Gastrocnemius medialis (tissue), 4 donors: ENCODE data around the gene SPTBN4. TPM values are rescaled to one million over a fixed set of nuclear protein-coding genes. Genes with fewer than 3 reads are reported as not detected.
"Not testable (repeated sequence)": the region's sequence is repeated elsewhere in the genome, so short reads cannot be mapped to it uniquely, and the experiment has no call there.

Source experiments
- ATAC-seq, 2 donors: fragments of 150-250 bp; one replicate each; pipeline ENCODE4 v1.9.1; 2016
- DNase-seq, 2 donors: peaks; one replicate each; pipeline ENCODE4 v3.0.0-alpha.2; 2019
- H3K27ac ChIP-seq, 4 donors: fragments of 200-600 bp; sonication (generic); 1 replicate in 1 of 4; 2 replicates in 3 of 4; pipeline ENCODE4 v1.5.1; 2016 to 2018; ENCODE audit warnings: mild to moderate bottlenecking in 2 of 4, moderate library complexity in 1 of 4
- H3K27me3 ChIP-seq, 3 donors: fragments of 200-600 bp; sonication (generic) in 2 of 3; 1 replicate in 1 of 3; 2 replicates in 2 of 3; pipeline versions ENCODE4 v1.5.1 to v1.6.0; 2016 to 2019; ENCODE audit warnings: mild to moderate bottlenecking in 1 of 3, moderate library complexity in 1 of 3
- H3K36me3 ChIP-seq, 2 donors: fragments of 200-600 bp; sonication (generic) in 1 of 2; one replicate each; pipeline ENCODE4 v1.5.1; 2017 to 2018
- H3K4me1 ChIP-seq, 2 donors: fragments of 200-600 bp; sonication (generic) in 1 of 2; one replicate each; pipeline ENCODE4 v1.5.1; 2016 to 2017; ENCODE audit warnings: mild to moderate bottlenecking in 2 of 2
- H3K4me3 ChIP-seq, 4 donors: fragments of 200-600 bp; sonication (generic) in 3 of 4; 1 replicate in 1 of 4; 2 replicates in 3 of 4; pipeline ENCODE4 v1.5.1; 2016 to 2019; ENCODE audit warnings: mild to moderate bottlenecking in 2 of 4
- H3K9me3 ChIP-seq, 3 donors: fragments of 200-600 bp; sonication (generic) in 2 of 3; 1 replicate in 1 of 3; 2 replicates in 2 of 3; pipeline ENCODE4 v1.5.1; 2016 to 2019
- CTCF ChIP-seq, 5 experiments: fragments of 450-650 bp in 3 of 5; fragments of 200-600 bp in 2 of 5; sonication (generic) in 2 of 5; IDR thresholded peaks in 4 of 5; conservative IDR thresholded peaks in 1 of 5; 1 replicate in 4 of 5; 2 replicates in 1 of 5; pipeline ENCODE4 v1.5.1; 2016 to 2019; ENCODE audit warnings: antibody characterized with exemption in 5 of 5, mild to moderate bottlenecking in 3 of 5, moderate library complexity in 3 of 5
- POLR2A ChIP-seq, 2 donors: fragments of 450-650 bp; IDR thresholded peaks; one replicate each; pipeline ENCODE4 v1.6.1; 2017; ENCODE audit warnings: antibody characterized with exemption in 2 of 2, mild to moderate bottlenecking in 2 of 2, moderate library complexity in 2 of 2
- in situ Hi-C, 4 donors: fragments of 200-750 bp; cut with MboI; loops; one replicate each; pipeline versions ENCODE4 v1.15.0 to v1.8.0; 2017; ENCODE audit warnings: low sequenced_read_pairs in 4 of 4
- intact Hi-C: fragments of 100-400 bp; cut with DNase I; formaldehyde crosslinking; loops from one replicate; pipeline ENCODE4 v1.15.1; 2023; ENCODE audit warnings: low total_unique reads
- total RNA-seq, 4 donors: library from RNA; depleted of rRNA; stranded (reverse); fragments of >200 nt; gene quantifications; one replicate each; pipeline versions ENCODE4 v1.1.0 to v1.2.3, GENCODE V29; 2016

Gene SPTBN4
- total RNA-seq, 4 donors from 2014 or later = 0.86 to 5.9 (median 2.4) TPM

GRCh38 chr19:40622773-40623075 lies 155.9 kb downstream of the SPTBN4 start:
- in situ Hi-C loops (no loop called here), intact Hi-C loops (no loop called here)
- ATAC-seq (no peak), DNase-seq (no peak)
- Histone ChIP-seq H3K4me1 (no peaks in the 10 kb centered on the region), H3K9me3 (no peaks in the 10 kb centered on the region), H3K27me3 (no peaks in the 10 kb centered on the region), H3K27ac (no peak overlapping the region), H3K4me3 (no peak overlapping the region), H3K36me3 (peaks cover 0 to 3% of the 10 kb centered on the region in 2 donors)
- TF ChIP-seq POLR2A (IDR thresholded peaks at IDR 0.05) = no peak
- no peak for TF ChIP-seq CTCF (IDR thresholded peaks at IDR 0.05 in 4 of 5, conservative IDR thresholded peaks at IDR 0.05 in 1 of 5)

- Histone ChIP-seq H3K36me3 (peaks cover 0 to 3% of the 10 kb centered on the region in 2 donors), H3K9me3 (no peaks in the 10 kb centered on the region), H3K4me1 (no peaks in the 10 kb centered on the region), H3K27ac (no peak overlapping the region), H3K4me3 (no peak overlapping the region), H3K27me3 (no peaks in the 10 kb centered on the region)
- in situ Hi-C loops (no loop called here), intact Hi-C loops (no loop called here)
- no peak for TF ChIP-seq POLR2A (IDR thresholded peaks at IDR 0.05)
- no peak for TF ChIP-seq CTCF (IDR thresholded peaks at IDR 0.05 in 4 of 5, conservative IDR thresholded peaks at IDR 0.05 in 1 of 5)
- ATAC-seq = no peak
- DNase-seq = no peak
These were observed 156.8 kb downstream of the SPTBN4 start for GRCh38 chr19:40623403-40624251.

GRCh38 chr19:40624369-40625153 lies 157.8 kb downstream of the SPTBN4 start:
- intact Hi-C loops, H3K36me3 ChIP-seq, H3K4me1 ChIP-seq, ATAC-seq, H3K27me3 ChIP-seq, DNase-seq, H3K27ac ChIP-seq, H3K9me3 ChIP-seq, H3K4me3 ChIP-seq: not testable (repeated sequence)
- in situ Hi-C loops = loop anchor here in 1 of 4 donors (25.0 kb wide), 1 partner anchor 487 kb away; no protein-coding TSS in a partner anchor

GRCh38 chr19:40625406-40626120 lies 158.8 kb downstream of the SPTBN4 start:
- no peak overlapping the region for H3K27ac ChIP-seq
- ATAC-seq (no peak), DNase-seq (no peak)
- no peaks in the 10 kb centered on the region for H3K4me1 ChIP-seq
- TF ChIP-seq POLR2A (IDR thresholded peaks at IDR 0.05) (no peak), CTCF (IDR thresholded peaks at IDR 0.05 in 4 of 5, conservative IDR thresholded peaks at IDR 0.05 in 1 of 5) (no peak)
- H3K36me3 ChIP-seq = peaks cover 0 to 3% of the 10 kb centered on the region in 2 donors
- H3K27me3 ChIP-seq = no peaks in the 10 kb centered on the region
- H3K9me3 ChIP-seq = no peaks in the 10 kb centered on the region
- intact Hi-C loops = no loop called here
- in situ Hi-C loops = loop anchor here in 1 of 4 donors (25.0 kb wide), 1 partner anchor 488 kb away; no protein-coding TSS in a partner anchor
- H3K4me3 ChIP-seq = no peak overlapping the region

Other genes starting within 250 kb of the SPTBN4 start
- gene TTC9B, start 248.6 kb upstream of the SPTBN4 start, total RNA-seq = not detected
- gene CCNP, start 240.3 kb upstream of the SPTBN4 start, total RNA-seq = not detected
- 100 to 1,000 TPM in 2 of 4 donors, 10 to 100 TPM in 2; 88.0 to 387 (median 102) TPM for gene AKT2, start 181.7 kb upstream of the SPTBN4 start, total RNA-seq
- gene C19orf47, start 118.6 kb upstream of the SPTBN4 start, total RNA-seq = 100 to 1,000 TPM; 178 to 287 (median 219) TPM
- gene PLD3, start 118.3 kb upstream of the SPTBN4 start, total RNA-seq = 100 to 1,000 TPM; 136 to 198 (median 190) TPM
- gene HIPK4, start 76.8 kb upstream of the SPTBN4 start, total RNA-seq = under 1 TPM in 2 of 4 donors, not detected in 2; 0.20 to 0.39 TPM
- gene PRX, start 53.6 kb upstream of the SPTBN4 start, total RNA-seq = 1 to 10 TPM; 2.4 to 4.2 (median 3.2) TPM
- gene SERTAD1, start 41.0 kb upstream of the SPTBN4 start, total RNA-seq = 10 to 100 TPM; 15.3 to 18.3 (median 16.0) TPM
- gene SERTAD3, start 22.7 kb upstream of the SPTBN4 start, total RNA-seq = 10 to 100 TPM; 12.7 to 24.4 (median 18.1) TPM
- gene BLVRB, start 1.3 kb upstream of the SPTBN4 start, total RNA-seq = 100 to 1,000 TPM; 254 to 679 (median 280) TPM
- 10 to 100 TPM; 11.1 to 24.5 (median 23.6) TPM for gene SHKBP1, start 109.9 kb downstream of the SPTBN4 start, total RNA-seq
- 10 to 100 TPM; 34.4 to 46.7 (median 40.5) TPM for gene LTBP4, start 134.4 kb downstream of the SPTBN4 start, total RNA-seq
- gene NUMBL, start 223.7 kb downstream of the SPTBN4 start, total RNA-seq = 10 to 100 TPM in 3 of 4 donors, 1 to 10 TPM in 1; 5.5 to 16.7 (median 14.1) TPM
- gene COQ8B, start 249.9 kb downstream of the SPTBN4 start, total RNA-seq = 10 to 100 TPM; 14.9 to 30.7 (median 20.2) TPM